Stimulated activated naive CD8-positive, alpha-beta T cell treated with anti-CD3 and anti-CD28 coated beads, Interleukin-15, Interleukin-2, amounts not matched to agents 100 ng/mL and 50 ng/mL, for 24 hours (primary cell): ENCODE data around the gene CBLB.

Experiments used
- H3K27ac Mint-ChIP-seq: one replicate; pipeline ENCODE4 v1.8.0; 2021; ENCODE audit warnings: mild to moderate bottlenecking, mixed read lengths
- H3K27me3 Mint-ChIP-seq: one replicate; pipeline ENCODE4 v1.8.0; 2021; ENCODE audit warnings: mixed read lengths
- H3K36me3 Mint-ChIP-seq: one replicate; pipeline ENCODE4 v1.8.0; 2021; ENCODE audit warnings: low read depth, mixed read lengths
- H3K4me1 Mint-ChIP-seq: one replicate; pipeline ENCODE4 v1.8.0; 2021; ENCODE audit warnings: low read depth, mixed read lengths
- H3K4me3 Mint-ChIP-seq: one replicate; pipeline ENCODE4 v1.8.0; 2021; ENCODE audit warnings: mild to moderate bottlenecking, mixed read lengths
- H3K9me3 Mint-ChIP-seq: one replicate; pipeline ENCODE4 v1.8.0; 2021; ENCODE audit warnings: mixed read lengths

Gene CBLB

GRCh38 chr3:105885256-105885655, 16.4 kb upstream of the CBLB start:
- Mint-ChIP-seq H3K9me3 (no peaks in the 10 kb centered on the region), H3K27ac (no peak overlapping the region), H3K27me3 (no peaks in the 10 kb centered on the region), H3K4me1 (peaks cover 24% of the 10 kb centered on the region), H3K4me3 (no peak overlapping the region), H3K36me3 (no peaks in the 10 kb centered on the region)

GRCh38 chr3:105883798-105884377, 15.1 kb upstream of the CBLB start:
- no peaks in the 10 kb centered on the region for H3K9me3 Mint-ChIP-seq
- H3K27me3 Mint-ChIP-seq = no peaks in the 10 kb centered on the region
- peaks cover 26% of the 10 kb centered on the region for H3K4me1 Mint-ChIP-seq
- peak overlapping the region; percentile 83 for H3K4me3 Mint-ChIP-seq
- no peak overlapping the region for H3K27ac Mint-ChIP-seq
- H3K36me3 Mint-ChIP-seq = no peaks in the 10 kb centered on the region

GRCh38 chr3:105880681-105881290, 12.0 kb upstream of the CBLB start:
- peaks cover 54% of the 10 kb centered on the region for H3K4me1 Mint-ChIP-seq
- H3K27me3 Mint-ChIP-seq = no peaks in the 10 kb centered on the region
- no peak overlapping the region for H3K27ac Mint-ChIP-seq

GRCh38 chr3:105878061-105878460, 9.2 kb upstream of the CBLB start:
- no peak overlapping the region for H3K4me3 Mint-ChIP-seq
- peaks cover 49% of the 10 kb centered on the region for H3K4me1 Mint-ChIP-seq
- H3K9me3 Mint-ChIP-seq = no peaks in the 10 kb centered on the region
- no peaks in the 10 kb centered on the region for H3K27me3 Mint-ChIP-seq
- H3K27ac Mint-ChIP-seq = peak overlapping the region; percentile 82
- no peaks in the 10 kb centered on the region for H3K36me3 Mint-ChIP-seq

More at GRCh38 chr3:105880681-105881290, 12.0 kb upstream of the CBLB start:
- Mint-ChIP-seq H3K4me3 (no peak overlapping the region), H3K9me3 (no peaks in the 10 kb centered on the region), H3K36me3 (no peaks in the 10 kb centered on the region)

GRCh38 chr3:105877336-105877910, 8.6 kb upstream of the CBLB start:
- Mint-ChIP-seq H3K27me3 (no peaks in the 10 kb centered on the region), H3K4me1 (peaks cover 43% of the 10 kb centered on the region), H3K4me3 (peak overlapping the region; percentile 65), H3K36me3 (no peaks in the 10 kb centered on the region), H3K27ac (peak overlapping the region; percentile 77), H3K9me3 (no peaks in the 10 kb centered on the region)

- no peaks in the 10 kb centered on the region for H3K36me3 Mint-ChIP-seq
- H3K4me1 Mint-ChIP-seq = peaks cover 43% of the 10 kb centered on the region
- H3K27ac Mint-ChIP-seq = peak overlapping the region; percentile 77
- H3K27me3 Mint-ChIP-seq = no peaks in the 10 kb centered on the region
- peak overlapping the region; percentile 65 for H3K4me3 Mint-ChIP-seq
- no peaks in the 10 kb centered on the region for H3K9me3 Mint-ChIP-seq
Observed at GRCh38 chr3:105876780-105877327, 8.0 kb upstream of the CBLB start.

- H3K4me3 Mint-ChIP-seq = peak overlapping the region; percentile 97
- H3K27me3 Mint-ChIP-seq = no peaks in the 10 kb centered on the region
- peak overlapping the region; percentile 100 for H3K27ac Mint-ChIP-seq
- H3K36me3 Mint-ChIP-seq = peaks cover 31% of the 10 kb centered on the region
- peaks cover 46% of the 10 kb centered on the region for H3K4me1 Mint-ChIP-seq
- H3K9me3 Mint-ChIP-seq = no peaks in the 10 kb centered on the region
Observed at GRCh38 chr3:105869861-105870755, 1.3 kb upstream of the CBLB start.

- H3K27ac Mint-ChIP-seq = peak overlapping the region; percentile 100
Observed at GRCh38 chr3:105869531-105869833, 670 bp upstream of the CBLB start.

GRCh38 chr3:105868431-105868741, 426 bp downstream of the CBLB start:
- Mint-ChIP-seq H3K4me3 (peak overlapping the region; percentile 97), H3K4me1 (peaks cover 61% of the 10 kb centered on the region), H3K27ac (peak overlapping the region; percentile 100), H3K36me3 (peaks cover 46% of the 10 kb centered on the region), H3K9me3 (no peaks in the 10 kb centered on the region), H3K27me3 (no peaks in the 10 kb centered on the region)

More at GRCh38 chr3:105869531-105869833, 670 bp upstream of the CBLB start:
- H3K4me1 Mint-ChIP-seq = peaks cover 52% of the 10 kb centered on the region
- H3K4me3 Mint-ChIP-seq = peak overlapping the region; percentile 97
- peaks cover 37% of the 10 kb centered on the region for H3K36me3 Mint-ChIP-seq
- H3K27me3 Mint-ChIP-seq = no peaks in the 10 kb centered on the region
- no peaks in the 10 kb centered on the region for H3K9me3 Mint-ChIP-seq

- H3K9me3 Mint-ChIP-seq = no peaks in the 10 kb centered on the region
- H3K4me1 Mint-ChIP-seq = peaks cover 61% of the 10 kb centered on the region
- H3K4me3 Mint-ChIP-seq = peak overlapping the region; percentile 97
- H3K36me3 Mint-ChIP-seq = peaks cover 46% of the 10 kb centered on the region
- no peaks in the 10 kb centered on the region for H3K27me3 Mint-ChIP-seq
- peak overlapping the region; percentile 100 for H3K27ac Mint-ChIP-seq
Observed at GRCh38 chr3:105867712-105868430, 941 bp downstream of the CBLB start.

GRCh38 chr3:105866656-105867653, 1.9 kb downstream of the CBLB start:
- Mint-ChIP-seq H3K4me3 (peak overlapping the region; percentile 97), H3K9me3 (no peaks in the 10 kb centered on the region), H3K36me3 (peaks cover 46% of the 10 kb centered on the region), H3K27me3 (no peaks in the 10 kb centered on the region), H3K27ac (peak overlapping the region; percentile 100), H3K4me1 (peaks cover 61% of the 10 kb centered on the region)

- Mint-ChIP-seq H3K4me3 (peak overlapping the region; percentile 97), H3K27ac (peak overlapping the region; percentile 100), H3K4me1 (peaks cover 56% of the 10 kb centered on the region), H3K27me3 (no peaks in the 10 kb centered on the region), H3K9me3 (no peaks in the 10 kb centered on the region), H3K36me3 (peaks cover 46% of the 10 kb centered on the region)
Observed at GRCh38 chr3:105865867-105866350, 2.9 kb downstream of the CBLB start.

- Mint-ChIP-seq H3K36me3 (peaks cover 52% of the 10 kb centered on the region), H3K9me3 (no peaks in the 10 kb centered on the region), H3K4me3 (peak overlapping the region; percentile 97), H3K27me3 (no peaks in the 10 kb centered on the region), H3K4me1 (peaks cover 57% of the 10 kb centered on the region), H3K27ac (peak overlapping the region; percentile 83)
Observed at GRCh38 chr3:105865016-105865623, 3.7 kb downstream of the CBLB start.
